HepG2 (cell line): ENCODE measurements around the gene SAPCD1. TPM values are rescaled to one million over a fixed set of nuclear protein-coding genes. Genes with fewer than 3 reads are reported as not detected.

Source experiments
- HDAC2 ChIP-seq: sonication (generic); formaldehyde crosslinking; IDR thresholded peaks from 2 replicates; pipeline ENCODE4 v1.4.0; 2020; ENCODE audit warnings: missing genetic modification reagents
- KAT2B ChIP-seq: fragments of 150-350 bp; IDR thresholded peaks from 2 replicates; pipeline ENCODE4 v1.6.1; 2014; ENCODE audit warnings: low read depth, low read length, borderline replicate concordance
- KAT8 ChIP-seq: IDR thresholded peaks from 2 replicates; pipeline ENCODE4 v1.6.1; 2016; ENCODE audit warnings: missing genetic modification reagents, missing compliant biosample characterization
- TIGD3 ChIP-seq: sonication (generic); formaldehyde crosslinking; IDR thresholded peaks from 2 replicates; pipeline ENCODE4 v1.5.1; 2020; ENCODE audit warnings: mild to moderate bottlenecking, missing genetic modification reagents, borderline replicate concordance
- TRIM22 ChIP-seq: fragments of 450-650 bp; IDR thresholded peaks from 2 replicates; pipeline ENCODE4 v1.6.1; 2017
- ZNF430 ChIP-seq: sonication (generic); formaldehyde crosslinking; IDR thresholded peaks from 2 replicates; pipeline ENCODE4 v1.9.0; 2021; ENCODE audit warnings: mild to moderate bottlenecking, missing genetic modification reagents
- ZNF431 ChIP-seq: sonication (generic); formaldehyde crosslinking; IDR thresholded peaks from 2 replicates; pipeline ENCODE4 v1.9.0; 2022; ENCODE audit warnings: missing genetic modification reagents, low read depth, mild to moderate bottlenecking, borderline replicate concordance
- ZNF512 ChIP-seq: sonication (generic); formaldehyde crosslinking; IDR thresholded peaks from 2 replicates; pipeline ENCODE4 v1.4.0; 2020; ENCODE audit warnings: mild to moderate bottlenecking, missing genetic modification reagents
- ZNF572 ChIP-seq: sonication (generic); formaldehyde crosslinking; IDR thresholded peaks from 2 replicates; pipeline ENCODE4 v1.5.1; 2020; ENCODE audit warnings: mild to moderate bottlenecking, missing genetic modification reagents
- ZNF710 ChIP-seq: sonication (generic); formaldehyde crosslinking; IDR thresholded peaks from 2 replicates; pipeline ENCODE4 v1.5.0; 2020; ENCODE audit warnings: mild to moderate bottlenecking, missing genetic modification reagents, borderline replicate concordance
- polyA plus RNA-seq, 8 experiments: library from polyadenylated mRNA; depleted of rRNA in 3 of 8; stranded (reverse) in 7 of 8; unstranded in 1 of 8; fragments of >200 nt; fragmentation: Illumina TruSeq in 4 of 8; extraction: Trizol in 4 of 8; gene quantifications; 2 replicates each; pipeline versions ENCODE4 v1.2.1 to v1.2.3, GENCODE V29; 2011 to 2016; ENCODE audit warnings: low read depth in 4 of 8, missing spikeins in 1 of 8, mixed read lengths in 1 of 8; ENCODE audit not compliant: insufficient read depth in 1 of 8
- total RNA-seq, 5 experiments: library from RNA; depleted of rRNA; stranded (reverse); fragments of >200 nt; fragmentation: Illumina TruSeq; extraction: Trizol; gene quantifications; 2 replicates each; pipeline ENCODE4 v1.2.3, GENCODE V29; 2016; ENCODE audit warnings: low read depth in 1 of 5
- TF ChIP-seq, protein P1 (sequence below): sonication (generic); formaldehyde crosslinking; IDR thresholded peaks from 2 replicates; pipeline ENCODE4 v1.9.0; 2021; ENCODE audit warnings: mild to moderate bottlenecking, missing genetic modification reagents
- TF ChIP-seq, protein P2 (sequence below): sonication (generic); formaldehyde crosslinking; IDR thresholded peaks from 2 replicates; pipeline ENCODE4 v1.4.0; 2020; ENCODE audit warnings: missing genetic modification reagents; ENCODE audit errors: not compliant biosample characterization
- TF ChIP-seq, protein P3 (sequence below): sonication (generic); formaldehyde crosslinking; IDR thresholded peaks from 2 replicates; pipeline ENCODE4 v1.8.0; 2022; ENCODE audit warnings: mild to moderate bottlenecking, missing genetic modification reagents; ENCODE audit not compliant: insufficient replicate concordance

SAPCD1 gene
- total and polyA plus RNA-seq, 2 of the 13 experiments (the other 11 are each of a cell fraction or from before 2014, with no cell fraction given): 2.5 to 3.9 TPM

- TF ChIP-seq, protein P1, sequence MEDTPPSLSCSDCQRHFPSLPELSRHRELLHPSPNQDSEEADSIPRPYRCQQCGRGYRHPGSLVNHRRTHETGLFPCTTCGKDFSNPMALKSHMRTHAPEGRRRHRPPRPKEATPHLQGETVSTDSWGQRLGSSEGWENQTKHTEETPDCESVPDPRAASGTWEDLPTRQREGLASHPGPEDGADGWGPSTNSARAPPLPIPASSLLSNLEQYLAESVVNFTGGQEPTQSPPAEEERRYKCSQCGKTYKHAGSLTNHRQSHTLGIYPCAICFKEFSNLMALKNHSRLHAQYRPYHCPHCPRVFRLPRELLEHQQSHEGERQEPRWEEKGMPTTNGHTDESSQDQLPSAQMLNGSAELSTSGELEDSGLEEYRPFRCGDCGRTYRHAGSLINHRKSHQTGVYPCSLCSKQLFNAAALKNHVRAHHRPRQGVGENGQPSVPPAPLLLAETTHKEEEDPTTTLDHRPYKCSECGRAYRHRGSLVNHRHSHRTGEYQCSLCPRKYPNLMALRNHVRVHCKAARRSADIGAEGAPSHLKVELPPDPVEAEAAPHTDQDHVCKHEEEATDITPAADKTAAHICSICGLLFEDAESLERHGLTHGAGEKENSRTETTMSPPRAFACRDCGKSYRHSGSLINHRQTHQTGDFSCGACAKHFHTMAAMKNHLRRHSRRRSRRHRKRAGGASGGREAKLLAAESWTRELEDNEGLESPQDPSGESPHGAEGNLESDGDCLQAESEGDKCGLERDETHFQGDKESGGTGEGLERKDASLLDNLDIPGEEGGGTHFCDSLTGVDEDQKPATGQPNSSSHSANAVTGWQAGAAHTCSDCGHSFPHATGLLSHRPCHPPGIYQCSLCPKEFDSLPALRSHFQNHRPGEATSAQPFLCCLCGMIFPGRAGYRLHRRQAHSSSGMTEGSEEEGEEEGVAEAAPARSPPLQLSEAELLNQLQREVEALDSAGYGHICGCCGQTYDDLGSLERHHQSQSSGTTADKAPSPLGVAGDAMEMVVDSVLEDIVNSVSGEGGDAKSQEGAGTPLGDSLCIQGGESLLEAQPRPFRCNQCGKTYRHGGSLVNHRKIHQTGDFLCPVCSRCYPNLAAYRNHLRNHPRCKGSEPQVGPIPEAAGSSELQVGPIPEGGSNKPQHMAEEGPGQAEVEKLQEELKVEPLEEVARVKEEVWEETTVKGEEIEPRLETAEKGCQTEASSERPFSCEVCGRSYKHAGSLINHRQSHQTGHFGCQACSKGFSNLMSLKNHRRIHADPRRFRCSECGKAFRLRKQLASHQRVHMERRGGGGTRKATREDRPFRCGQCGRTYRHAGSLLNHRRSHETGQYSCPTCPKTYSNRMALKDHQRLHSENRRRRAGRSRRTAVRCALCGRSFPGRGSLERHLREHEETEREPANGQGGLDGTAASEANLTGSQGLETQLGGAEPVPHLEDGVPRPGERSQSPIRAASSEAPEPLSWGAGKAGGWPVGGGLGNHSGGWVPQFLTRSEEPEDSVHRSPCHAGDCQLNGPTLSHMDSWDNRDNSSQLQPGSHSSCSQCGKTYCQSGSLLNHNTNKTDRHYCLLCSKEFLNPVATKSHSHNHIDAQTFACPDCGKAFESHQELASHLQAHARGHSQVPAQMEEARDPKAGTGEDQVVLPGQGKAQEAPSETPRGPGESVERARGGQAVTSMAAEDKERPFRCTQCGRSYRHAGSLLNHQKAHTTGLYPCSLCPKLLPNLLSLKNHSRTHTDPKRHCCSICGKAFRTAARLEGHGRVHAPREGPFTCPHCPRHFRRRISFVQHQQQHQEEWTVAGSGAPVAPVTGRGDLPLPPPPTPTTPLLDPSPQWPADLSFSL (CRISPR knock-in tag): no peak
- TF ChIP-seq ZNF512 (CRISPR knock-in tag) (no peak), ZNF710 (peak; percentile 52; the same call in 1 of the 2 replicates), TRIM22 (no peak), HDAC2 (CRISPR knock-in tag) (peak; percentile 58; the same call in 1 of the 2 replicates), ZNF431 (CRISPR knock-in tag) (no peak), KAT8 (CRISPR knock-in tag) (0 out of 2 replicates have a peak, but pooled peaks have one; percentile 60), KAT2B (no peak), TIGD3 (CRISPR knock-in tag) (no peak), ZNF572 (CRISPR knock-in tag) (no peak), ZNF430 (peak; percentile 77)
- TF ChIP-seq, protein P2, sequence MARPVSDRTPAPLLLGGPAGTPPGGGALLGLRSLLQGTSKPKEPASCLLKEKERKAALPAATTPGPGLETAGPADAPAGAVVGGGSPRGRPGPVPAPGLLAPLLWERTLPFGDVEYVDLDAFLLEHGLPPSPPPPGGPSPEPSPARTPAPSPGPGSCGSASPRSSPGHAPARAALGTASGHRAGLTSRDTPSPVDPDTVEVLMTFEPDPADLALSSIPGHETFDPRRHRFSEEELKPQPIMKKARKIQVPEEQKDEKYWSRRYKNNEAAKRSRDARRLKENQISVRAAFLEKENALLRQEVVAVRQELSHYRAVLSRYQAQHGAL: peak; percentile 15
- TF ChIP-seq, protein P3, sequence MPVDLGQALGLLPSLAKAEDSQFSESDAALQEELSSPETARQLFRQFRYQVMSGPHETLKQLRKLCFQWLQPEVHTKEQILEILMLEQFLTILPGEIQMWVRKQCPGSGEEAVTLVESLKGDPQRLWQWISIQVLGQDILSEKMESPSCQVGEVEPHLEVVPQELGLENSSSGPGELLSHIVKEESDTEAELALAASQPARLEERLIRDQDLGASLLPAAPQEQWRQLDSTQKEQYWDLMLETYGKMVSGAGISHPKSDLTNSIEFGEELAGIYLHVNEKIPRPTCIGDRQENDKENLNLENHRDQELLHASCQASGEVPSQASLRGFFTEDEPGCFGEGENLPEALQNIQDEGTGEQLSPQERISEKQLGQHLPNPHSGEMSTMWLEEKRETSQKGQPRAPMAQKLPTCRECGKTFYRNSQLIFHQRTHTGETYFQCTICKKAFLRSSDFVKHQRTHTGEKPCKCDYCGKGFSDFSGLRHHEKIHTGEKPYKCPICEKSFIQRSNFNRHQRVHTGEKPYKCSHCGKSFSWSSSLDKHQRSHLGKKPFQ (CRISPR knock-in tag): no peak
Measured at GRCh38 chr6:31729515-31729978, 32.9 kb upstream of the SAPCD1 start (continued).
